Posterior vena cava (tissue), 2 donors: ENCODE data around the gene POLR2B. TPM values are rescaled to one million over a fixed set of nuclear protein-coding genes. Genes with fewer than 3 reads are reported as not detected.

Source experiments
- DNase-seq: peaks from one replicate; pipeline ENCODE4 v3.0.0-alpha.2; 2020; ENCODE audit warnings: low spot score
- intact Hi-C, 2 donors: fragments of 100-400 bp; cut with DNase I; formaldehyde crosslinking; loops; one replicate each; pipeline versions ENCODE4 v1.14.1 to v1.14.2; 2022 to 2023
- total RNA-seq, 2 donors: library from RNA; stranded (reverse); fragmentation: NEBNext Ultra II Directional; extraction: Animal tissue kit (Norgen Biotek cat#: 25700); gene quantifications; one replicate each; pipeline ENCODE4 v1.2.1, GENCODE V29; 2021
- donor health status: DM: yes; HTN: yes; CAD: no.
- donor health status: DM: yes; HTN: yes; CAD: no.

POLR2B gene
- total RNA-seq, 2 donors from 2014 or later, result 60.2 to 68.4 TPM

GRCh38 chr4:56979421-56980072 lies 851 bp downstream of the POLR2B start:
- intact Hi-C loops, result no loop called here
- DNase-seq, result no peak

GRCh38 chr4:56981795-56982201 lies 3.1 kb downstream of the POLR2B start:
- DNase-seq, result no peak
- intact Hi-C loops, result no loop called here

- intact Hi-C loops, result no loop called here
- DNase-seq, result no peak
Measured at GRCh38 chr4:56986192-56986591, 7.5 kb downstream of the POLR2B start.

GRCh38 chr4:56986952-56987351 lies 8.3 kb downstream of the POLR2B start:
- no peak for DNase-seq
- intact Hi-C loops, result no loop called here

GRCh38 chr4:56990109-56990905 lies 11.6 kb downstream of the POLR2B start:
- intact Hi-C loops, result no loop called here
- no peak for DNase-seq

- intact Hi-C loops, result no loop called here
- DNase-seq, result no peak
Measured at GRCh38 chr4:56995525-56995924, 16.8 kb downstream of the POLR2B start.

- intact Hi-C loops, result no loop called here
- DNase-seq, result no peak
Measured at GRCh38 chr4:56999751-57000150, 21.1 kb downstream of the POLR2B start.

- intact Hi-C loops, result no loop called here
- DNase-seq, result no peak
Measured at GRCh38 chr4:57013543-57014120, 34.9 kb downstream of the POLR2B start.

- DNase-seq, result no peak
- intact Hi-C loops, result no loop called here
Measured at GRCh38 chr4:57018980-57019379, 40.3 kb downstream of the POLR2B start.

- no peak for DNase-seq
- intact Hi-C loops, result no loop called here
Measured at GRCh38 chr4:57020467-57021101, 41.9 kb downstream of the POLR2B start.

GRCh38 chr4:57023104-57023503 lies 44.4 kb downstream of the POLR2B start:
- intact Hi-C loops, result no loop called here
- DNase-seq, result no peak

- intact Hi-C loops, result no loop called here
- no peak for DNase-seq
Measured at GRCh38 chr4:57034520-57034919, 55.8 kb downstream of the POLR2B start.

- DNase-seq, result peak; percentile 86
Measured at GRCh38 chr4:57037982-57038604, 59.4 kb downstream of the POLR2B start.

GRCh38 chr4:57039345-57039744 lies 60.6 kb downstream of the POLR2B start:
- intact Hi-C loops, result no loop called here
- no peak for DNase-seq

More at GRCh38 chr4:57037982-57038604, 59.4 kb downstream of the POLR2B start:
- intact Hi-C loops, result no loop called here

- intact Hi-C loops, result loop anchor here (5.0 kb wide), 2 partner anchors 37 to 67 kb away; no protein-coding TSS in a partner anchor
- DNase-seq, result no peak
Measured at GRCh38 chr4:57040510-57040909, 61.8 kb downstream of the POLR2B start.

- intact Hi-C loops, result loop anchor here (5.0 kb wide), 2 partner anchors 36 to 66 kb away; no protein-coding TSS in a partner anchor
- no peak for DNase-seq
Measured at GRCh38 chr4:57041020-57041419, 62.3 kb downstream of the POLR2B start.

- DNase-seq, result peak; percentile 92
- intact Hi-C loops, result loop anchor here (5.0 kb wide), 2 partner anchors 35 to 65 kb away; no protein-coding TSS in a partner anchor
Measured at GRCh38 chr4:57042711-57043169, 64.0 kb downstream of the POLR2B start.

GRCh38 chr4:57043347-57044251 lies 64.9 kb downstream of the POLR2B start:
- no peak for DNase-seq
- intact Hi-C loops, result loop anchor here (5.0 kb wide), 2 partner anchors 34 to 64 kb away; no protein-coding TSS in a partner anchor
